Loucy (cell line): ENCODE data around the gene FPR1.

Experiments
- CTCF ChIP-seq: fragments of 200-600 bp; sonication (generic); conservative IDR thresholded peaks from 2 replicates; pipeline ENCODE4 v1.5.1; 2014; ENCODE audit warnings: mild to moderate bottlenecking, antibody characterized with exemption, low read length
- EZH2phosphoT487 ChIP-seq: fragments of 200-600 bp; IDR thresholded peaks from 2 replicates; pipeline ENCODE4 v1.6.1; 2018; ENCODE audit warnings: antibody characterized with exemption, mild to moderate bottlenecking, moderate library complexity, borderline replicate concordance

DNA sequence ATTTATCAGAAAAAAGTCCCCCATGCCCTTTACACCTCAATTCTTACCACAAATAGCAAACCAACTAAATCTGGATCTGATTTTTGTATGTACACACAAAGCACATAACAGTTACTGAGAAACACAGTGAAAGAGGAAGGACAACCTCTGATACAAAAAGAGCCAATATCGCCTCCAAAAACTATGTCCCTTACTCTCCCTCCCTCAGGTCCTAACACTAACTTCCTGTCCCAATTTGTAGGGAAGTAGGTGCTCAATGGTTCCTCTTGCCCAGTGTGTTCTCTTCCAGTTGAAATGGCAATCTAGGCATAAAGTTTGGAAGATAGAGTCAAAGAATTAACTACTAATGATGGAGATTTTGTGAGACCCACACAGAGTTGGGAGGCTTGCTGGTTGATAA is 27.5 kb upstream of the FPR1 start:
- TF ChIP-seq CTCF (no peak), EZH2phosphoT487 (no peak)
